GM18526 (cell line): ENCODE measurements around the gene ELOVL3.
A peak's percentile ranks its signal among the peaks of the same experiment; 100 is the strongest.

Experiments
- POLR2A ChIP-seq: IDR thresholded peaks from 3 replicates; pipeline ENCODE4 v1.6.1; 2011; ENCODE audit not compliant: insufficient read length; ENCODE audit errors: extremely low read depth

The ELOVL3 gene

DNA sequence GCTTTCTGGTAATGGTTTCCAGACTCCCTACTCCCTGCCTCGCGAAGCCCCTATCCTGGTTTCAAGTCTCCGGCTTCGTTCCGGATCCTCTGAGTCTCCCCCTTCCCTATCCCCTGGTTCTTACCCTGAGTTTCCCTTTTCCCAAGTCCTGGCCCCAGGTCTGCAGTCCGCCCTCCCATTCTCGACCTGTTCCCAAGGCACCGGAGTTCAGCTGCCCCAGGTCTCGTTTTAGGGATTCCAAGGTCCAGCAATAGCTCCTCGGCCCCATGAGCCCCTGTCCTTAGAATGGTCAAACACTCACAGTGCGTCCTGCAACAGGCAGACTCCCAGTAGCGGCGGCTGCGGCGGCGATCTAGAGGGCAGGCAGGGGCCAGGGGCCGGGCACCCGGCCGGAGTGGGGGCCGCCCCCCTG lies 14.9 kb downstream of the ELOVL3 start:
- TF ChIP-seq POLR2A = no peak

DNA sequence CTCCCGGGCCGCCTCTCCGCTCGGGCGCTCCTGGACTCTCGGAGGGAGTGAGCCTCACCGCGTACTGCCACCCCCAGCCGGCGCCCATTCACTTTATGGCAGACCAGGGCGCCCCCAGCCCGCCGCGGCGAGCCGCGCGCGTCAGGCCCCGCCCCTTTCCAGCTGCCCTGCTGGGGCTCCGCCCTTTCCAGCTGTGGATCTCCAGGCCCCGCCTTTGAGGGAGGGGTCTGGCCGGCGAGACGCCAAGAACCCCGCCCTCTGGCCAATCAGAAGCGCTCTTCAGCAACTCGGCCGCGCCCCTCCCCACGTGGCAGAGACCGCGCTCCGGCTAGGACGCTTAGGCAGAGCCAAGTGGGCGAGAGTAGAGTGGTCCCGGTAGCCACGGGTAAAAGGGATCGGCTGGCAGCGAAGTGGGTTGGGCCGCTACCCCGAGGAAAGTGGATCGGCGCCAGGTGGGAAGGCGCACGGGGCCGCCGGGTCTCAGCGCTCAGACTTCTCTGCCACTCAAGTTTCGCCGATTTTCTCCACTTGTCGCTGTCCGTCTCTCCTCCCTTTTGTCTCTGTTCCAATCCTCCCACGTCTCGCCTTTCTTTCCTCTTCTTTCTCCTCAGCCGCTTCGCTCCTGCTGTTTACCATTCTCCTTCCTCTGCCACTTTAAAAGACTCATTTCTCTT lies 15.5 kb downstream of the ELOVL3 start, which contains the start of gene PITX3:
Gene PITX3 (minus strand): TSS at position 69 of the 674 bp plus-strand sequence. CDS start 9,432 bp downstream, outside the sequence.
- no peak for TF ChIP-seq POLR2A

DNA sequence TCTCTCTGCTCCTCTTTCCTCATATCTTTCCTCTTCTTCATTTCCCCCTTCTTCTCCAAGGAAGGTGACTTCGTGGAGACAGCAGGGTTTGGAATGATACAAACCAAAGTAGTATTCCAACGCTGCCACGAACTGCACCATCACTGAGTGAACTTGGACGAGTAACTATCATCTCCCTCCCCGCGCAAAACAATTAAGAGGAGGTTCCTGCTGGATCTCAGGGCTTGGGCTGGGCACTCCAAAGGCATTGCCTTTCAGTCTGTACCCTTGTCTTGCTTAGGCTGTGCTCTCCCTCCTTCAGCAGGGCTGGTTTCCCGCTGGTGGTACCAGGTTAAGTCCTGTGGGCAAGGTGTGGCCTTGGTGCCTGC lies 16.0 kb downstream of the ELOVL3 start:
- TF ChIP-seq POLR2A = no peak

DNA sequence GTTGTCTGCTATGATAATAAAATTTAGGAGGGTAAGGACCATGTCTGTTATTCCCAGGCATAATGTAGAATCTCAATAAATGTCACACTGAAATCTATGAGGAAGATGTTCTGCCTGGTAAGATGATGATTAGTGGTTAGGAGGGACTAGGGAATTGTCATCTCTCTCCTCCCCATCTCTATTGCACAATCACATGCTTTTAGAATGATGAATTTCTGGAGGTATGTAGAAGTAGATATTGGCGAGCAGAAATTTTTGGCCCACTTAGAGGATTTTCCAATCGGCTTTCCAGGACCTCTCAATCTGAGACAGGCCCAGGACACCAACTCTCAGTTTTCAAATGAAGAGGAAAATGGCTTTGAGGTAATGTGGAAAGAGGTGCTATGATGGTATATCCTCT lies 17.2 kb downstream of the ELOVL3 start:
- TF ChIP-seq POLR2A = no peak

DNA sequence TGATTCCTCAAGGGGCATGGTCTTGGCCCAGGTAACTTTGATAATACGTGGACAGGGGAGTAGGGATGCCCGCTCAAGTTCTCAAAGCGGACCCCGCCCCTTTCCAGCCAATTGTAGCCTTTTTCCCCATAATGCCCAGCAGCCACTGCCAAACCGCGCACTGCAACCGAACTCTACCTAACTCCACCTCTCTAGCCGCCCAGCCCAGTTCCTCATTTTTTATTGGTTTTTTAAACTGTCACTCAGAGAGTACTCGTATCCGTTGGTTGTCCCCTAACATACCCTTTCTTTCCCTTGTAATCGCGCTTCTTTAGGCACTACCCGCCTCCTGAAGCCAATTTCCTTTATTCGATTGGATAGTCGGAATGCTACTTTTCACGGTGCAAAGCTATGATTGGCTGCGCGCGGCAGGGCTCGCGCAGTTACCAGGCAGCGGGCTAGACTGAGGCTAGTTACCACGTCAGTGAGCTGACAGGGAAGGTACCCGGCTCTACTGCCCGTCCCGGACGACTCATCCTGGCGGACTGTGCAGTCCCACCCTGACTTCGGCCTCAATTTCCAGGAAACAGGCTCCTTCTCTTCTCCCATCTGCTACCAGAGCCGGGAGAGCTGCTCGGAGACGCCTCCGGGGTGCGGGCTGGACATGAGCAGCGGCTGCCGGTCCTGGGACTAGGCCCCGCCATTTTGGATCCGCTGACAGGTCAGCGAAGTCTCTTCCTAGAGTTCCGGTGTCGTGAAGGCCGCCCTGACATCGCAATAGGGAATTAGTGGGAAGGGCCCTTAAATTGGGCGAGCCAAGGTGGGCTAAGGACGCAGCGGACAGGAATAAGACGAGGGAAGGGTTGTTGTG lies 19.2 kb downstream of the ELOVL3 start, which contains the start of gene GBF1:
Gene GBF1 (plus strand): TSS at position 451 of the 850 bp plus-strand sequence. CDS start 13,407 bp downstream, outside the sequence.
- peak; percentile 87 for TF ChIP-seq POLR2A

DNA sequence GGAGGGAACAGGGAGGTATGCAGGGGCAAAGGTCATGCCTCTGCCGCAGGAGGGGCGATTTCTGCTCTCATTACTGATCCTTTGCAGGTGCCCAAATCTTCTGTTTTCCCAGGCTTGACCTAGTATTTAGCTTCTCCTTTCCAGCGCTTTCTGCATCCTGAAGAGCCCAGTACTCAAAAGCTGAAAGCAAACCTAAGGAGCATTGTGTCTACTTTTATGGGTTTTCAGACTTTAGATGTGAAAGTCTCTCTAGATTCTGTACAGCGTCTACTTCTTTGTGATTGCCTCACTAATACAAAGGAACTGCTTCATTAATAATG lies 19.8 kb downstream of the ELOVL3 start:
- no peak for TF ChIP-seq POLR2A

DNA sequence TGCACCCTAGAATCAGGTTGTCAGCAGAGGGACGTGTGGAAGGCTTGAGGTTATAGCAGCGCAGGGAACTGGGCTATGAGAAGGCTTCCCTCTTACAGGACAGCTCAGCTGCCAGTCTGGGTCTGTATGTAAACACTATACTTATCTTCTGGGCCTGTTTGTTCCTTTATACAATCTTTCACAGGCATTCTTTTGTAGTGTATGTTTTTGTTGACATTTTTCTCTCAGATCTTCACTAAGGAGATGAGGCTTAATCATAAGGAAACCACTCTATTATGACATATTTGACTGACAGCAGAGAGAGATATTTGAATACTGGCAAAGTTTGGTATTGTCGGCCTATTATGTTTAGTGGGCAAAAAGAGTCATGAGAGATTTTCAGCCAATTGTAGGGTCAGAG lies 20.2 kb downstream of the ELOVL3 start:
- TF ChIP-seq POLR2A = no peak

DNA sequence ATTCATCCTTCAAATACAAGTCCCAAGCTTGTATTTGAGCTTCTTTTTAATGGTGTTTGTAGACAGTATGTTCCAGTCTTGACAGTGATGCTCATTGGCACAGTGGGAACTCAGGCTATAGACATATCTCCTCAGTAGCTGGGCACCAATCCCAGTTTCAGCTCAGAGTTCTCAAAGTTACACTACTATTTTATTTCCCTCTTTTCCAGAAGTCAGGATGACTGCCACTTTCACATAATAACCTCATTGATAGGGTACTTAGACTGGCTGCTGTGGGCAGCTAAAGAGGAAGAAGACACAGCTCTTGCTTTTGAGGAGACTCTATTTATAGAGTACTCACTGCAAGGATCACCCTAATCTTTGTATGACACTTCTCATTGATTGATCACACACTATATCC lies 21.6 kb downstream of the ELOVL3 start:
- no peak for TF ChIP-seq POLR2A

DNA sequence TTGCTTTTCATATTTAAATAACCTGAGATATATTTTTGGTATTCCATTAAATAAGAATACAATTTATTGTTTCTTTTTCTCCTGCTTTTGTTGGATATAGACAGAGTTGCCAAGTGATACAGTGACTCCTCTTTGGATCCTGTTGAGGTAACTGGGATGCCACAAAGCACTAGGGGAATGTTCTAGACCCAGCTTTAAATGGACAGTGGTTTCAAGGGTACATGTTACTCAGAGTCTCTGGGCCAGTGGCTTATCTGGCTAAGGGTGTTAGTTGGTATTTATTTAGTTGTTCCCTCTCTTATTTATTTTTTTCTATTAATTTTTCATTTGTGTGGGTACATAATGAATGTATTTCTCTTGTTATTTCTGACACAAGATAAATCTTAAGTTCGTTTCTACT lies 28.3 kb downstream of the ELOVL3 start:
- no peak for TF ChIP-seq POLR2A

DNA sequence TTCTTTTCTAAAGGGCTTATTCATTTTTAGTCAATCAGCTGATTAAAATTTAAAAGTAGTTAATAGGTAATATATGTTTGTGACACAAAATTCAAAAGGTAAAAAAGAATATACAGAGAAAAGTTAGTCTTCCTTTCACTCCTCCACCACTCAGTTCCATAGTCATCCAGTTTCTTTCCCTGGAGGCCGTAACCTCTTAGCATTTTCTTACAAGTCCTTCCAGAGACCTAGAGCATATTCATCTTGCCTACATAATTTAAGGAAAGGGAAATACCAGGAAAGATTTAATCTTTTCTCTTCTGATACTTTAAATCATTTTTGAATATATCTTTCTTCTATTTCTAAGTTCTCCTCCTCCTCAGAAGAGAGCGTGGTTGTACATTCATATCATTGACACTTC lies 29.3 kb downstream of the ELOVL3 start:
- no peak for TF ChIP-seq POLR2A

DNA sequence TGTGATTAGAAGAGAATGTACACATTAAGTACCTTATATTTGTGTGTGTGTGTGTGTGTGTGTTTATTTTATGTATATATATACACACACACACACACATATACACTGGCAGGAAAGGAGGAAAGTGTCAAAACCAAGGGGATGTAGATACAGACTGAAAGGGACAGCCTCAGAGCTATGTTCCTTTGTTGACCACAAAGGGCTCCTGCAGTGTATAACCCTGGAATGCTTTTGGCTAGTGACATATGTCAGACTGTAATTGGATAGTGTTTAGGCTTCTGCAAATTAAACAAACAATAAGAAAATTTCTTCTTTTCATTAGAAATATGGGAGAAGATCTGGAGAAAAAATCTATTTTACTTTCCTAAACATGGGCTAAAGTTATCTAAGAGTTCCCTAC lies 35.1 kb downstream of the ELOVL3 start:
- TF ChIP-seq POLR2A = no peak

DNA sequence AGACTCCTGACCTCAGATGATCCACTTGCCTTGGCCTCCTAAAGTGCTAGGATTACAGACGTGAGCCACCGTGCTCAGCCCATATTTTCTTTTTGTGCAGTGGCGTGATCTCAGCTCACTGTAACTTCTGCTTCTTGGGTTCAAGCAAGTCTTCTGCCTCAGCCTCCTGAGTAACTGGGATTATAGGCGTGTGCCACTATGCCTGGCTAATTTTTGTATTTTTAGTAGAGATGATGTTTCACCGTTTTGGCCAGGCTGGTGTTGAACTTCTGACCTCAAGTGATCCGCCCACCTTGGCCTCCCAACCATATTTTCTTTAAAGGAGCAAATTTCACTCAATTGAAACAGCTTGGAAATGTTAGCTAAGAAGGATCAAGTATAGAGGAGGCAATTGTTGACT lies 35.7 kb downstream of the ELOVL3 start:
- no peak for TF ChIP-seq POLR2A

DNA sequence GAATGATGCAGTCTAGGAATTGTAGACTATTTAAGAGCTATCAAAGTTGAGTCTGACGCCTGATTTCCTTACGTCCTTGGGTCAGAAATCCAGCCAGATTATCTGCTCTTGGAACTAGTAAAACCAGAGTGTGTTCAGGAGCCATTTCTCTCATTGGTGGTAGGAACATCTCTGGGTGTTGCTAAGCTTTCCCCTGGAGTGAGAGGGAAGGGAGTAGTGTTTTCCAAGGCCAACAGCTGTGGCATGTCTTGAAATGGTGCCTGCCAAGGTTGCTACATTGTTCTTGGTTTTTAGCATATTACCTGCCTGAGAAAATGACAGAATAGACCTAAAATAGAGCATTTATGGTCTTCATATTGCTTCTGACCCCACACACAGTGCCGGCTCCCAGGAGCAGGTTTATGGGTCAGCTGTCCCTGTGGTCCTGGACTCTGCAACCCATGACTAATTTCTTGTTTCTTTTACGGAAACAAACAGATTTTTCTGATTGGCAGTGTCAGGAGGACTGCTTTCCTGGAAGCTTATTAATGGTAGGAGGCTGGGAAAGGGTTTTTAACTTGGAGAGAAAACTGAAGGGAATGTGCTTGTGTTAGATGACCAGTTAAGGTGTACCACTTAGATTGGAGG lies 36.8 kb downstream of the ELOVL3 start:
- TF ChIP-seq POLR2A = no peak

DNA sequence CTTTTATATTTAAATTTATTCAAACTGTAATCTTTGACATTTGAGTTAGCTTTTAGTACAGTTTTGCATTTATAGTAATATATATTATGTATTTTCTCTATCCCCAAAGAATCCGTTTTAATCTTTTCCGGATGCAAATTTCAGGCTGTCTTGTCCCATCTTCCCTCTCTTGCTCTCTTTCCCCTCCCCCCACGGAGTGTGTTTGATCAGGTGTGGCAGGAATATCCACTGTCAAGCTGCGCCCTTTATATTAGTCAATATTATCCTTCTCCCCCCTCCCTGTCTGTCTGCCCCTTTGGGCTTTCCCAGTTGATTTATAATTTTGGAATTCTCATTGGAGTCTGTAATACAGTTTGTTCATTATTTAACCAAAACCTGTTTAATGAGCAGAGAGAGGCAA lies 38.3 kb downstream of the ELOVL3 start:
- TF ChIP-seq POLR2A = no peak

DNA sequence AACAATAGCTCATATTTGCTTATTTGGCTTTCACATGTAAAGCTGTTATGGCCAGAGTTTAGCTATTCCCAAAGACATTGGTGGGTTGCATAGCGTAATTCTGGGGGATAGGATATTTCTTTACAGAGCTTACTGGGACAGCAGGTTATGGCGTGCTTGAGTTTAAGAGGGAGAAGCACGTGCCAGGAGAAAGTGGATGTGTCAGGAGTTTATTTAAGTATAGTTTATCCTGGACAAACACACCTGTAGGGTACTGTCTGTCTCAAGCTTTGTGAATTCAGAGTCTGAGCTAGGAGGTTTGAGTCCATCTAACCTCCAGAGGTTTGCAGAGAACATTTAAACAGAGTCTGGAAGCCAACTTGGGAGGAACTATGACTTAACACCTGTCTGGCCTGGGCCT lies 40.6 kb downstream of the ELOVL3 start:
- no peak for TF ChIP-seq POLR2A

DNA sequence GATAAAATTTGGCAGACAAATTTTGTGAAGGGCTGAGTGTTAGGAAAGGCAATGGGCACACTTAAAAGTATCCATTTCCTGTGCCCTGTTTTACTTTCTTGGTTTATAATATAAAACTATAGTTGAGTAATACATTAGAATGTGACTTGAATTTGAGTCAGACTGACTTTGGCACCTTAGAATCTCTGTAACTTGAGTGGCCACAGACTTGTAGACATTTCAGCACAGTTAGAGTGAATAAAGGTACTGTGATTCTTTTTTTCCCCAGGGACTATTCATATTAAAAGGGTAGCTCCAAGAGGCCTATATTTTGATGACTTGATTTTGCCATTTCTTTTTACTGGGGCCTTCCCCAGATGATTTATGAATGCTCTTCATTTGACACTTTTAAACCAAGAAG lies 41.6 kb downstream of the ELOVL3 start:
- no peak for TF ChIP-seq POLR2A

DNA sequence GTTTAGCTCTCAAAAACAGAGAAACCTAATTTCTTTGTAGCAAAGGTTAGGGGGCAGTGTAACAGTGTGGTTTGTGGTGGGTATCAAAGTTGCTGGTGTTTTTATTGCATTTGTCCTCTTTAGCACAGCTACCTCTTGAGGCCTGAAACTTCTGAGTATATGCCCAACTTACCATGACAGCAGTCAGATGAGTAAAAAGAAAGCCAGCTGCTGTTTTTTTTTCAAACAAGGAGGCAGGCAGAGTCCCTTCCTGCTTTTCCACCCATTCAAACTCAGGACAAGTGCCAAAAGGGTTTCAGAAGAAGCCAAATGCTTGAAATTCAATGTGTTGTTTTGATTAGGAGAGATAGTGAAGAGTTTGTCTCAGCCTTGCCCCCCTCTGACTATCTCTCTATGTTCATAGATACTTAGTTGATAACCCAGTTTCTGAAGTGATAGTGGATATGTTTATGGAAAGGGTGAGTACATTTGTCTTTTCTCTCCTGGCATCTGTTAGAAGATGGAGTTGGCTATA lies 42.3 kb downstream of the ELOVL3 start:
- no peak for TF ChIP-seq POLR2A

DNA sequence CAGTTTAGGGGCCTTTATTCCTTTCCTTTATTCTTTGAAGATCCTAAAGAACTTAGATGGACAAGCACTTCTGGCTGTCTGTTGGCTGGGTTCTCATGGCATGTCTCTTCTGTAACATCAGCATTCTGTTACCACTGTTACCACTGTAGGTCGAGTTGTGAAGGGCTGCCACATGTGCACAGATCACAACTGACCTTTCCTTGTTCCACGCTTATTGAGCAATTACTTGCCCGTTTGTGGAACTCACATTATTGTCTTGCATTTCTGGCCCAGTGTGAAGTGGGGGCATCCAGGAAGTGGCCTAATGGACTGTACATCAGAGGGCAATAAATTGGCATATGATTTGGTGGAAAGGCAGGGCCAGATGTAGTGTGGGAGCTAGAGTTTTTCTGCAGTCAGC lies 42.9 kb downstream of the ELOVL3 start:
- no peak for TF ChIP-seq POLR2A
